Thyroid gland (tissue), 4 donors: ENCODE data around the gene EDC3. TPM values are rescaled to one million over a fixed set of nuclear protein-coding genes. Genes with fewer than 3 reads are reported as not detected.
"Not testable (repeated sequence)": the region's sequence is repeated elsewhere in the genome, so short reads cannot be mapped to it uniquely, and the experiment has no call there.

ENCODE experiments used
- DNase-seq, 2 donors: peaks; one replicate each; pipeline ENCODE4 v3.0.0-alpha.2; 2019
- H3K27ac ChIP-seq, 3 donors: fragments of 200-600 bp; sonication (generic); 1 replicate in 2 of 3; 2 replicates in 1 of 3; pipeline ENCODE4 v1.5.1; 2016 to 2019; ENCODE audit warnings: mild to moderate bottlenecking in 1 of 3, moderate library complexity in 1 of 3
- H3K27me3 ChIP-seq: fragments of 200-600 bp; sonication (generic); one replicate; pipeline ENCODE4 v1.5.1; 2019
- H3K36me3 ChIP-seq, 2 donors: fragments of 200-600 bp; sonication (generic); one replicate each; pipeline ENCODE4 v1.5.1; 2016 to 2019
- H3K4me1 ChIP-seq, 2 donors: fragments of 200-600 bp; sonication (generic); one replicate each; pipeline ENCODE4 v1.5.1; 2017 to 2019
- H3K4me3 ChIP-seq, 3 donors: fragments of 200-600 bp; sonication (generic); replicated peaks in 1 of 3; 1 replicate in 2 of 3; 2 replicates in 1 of 3; pipeline ENCODE4 v1.5.1; 2016; ENCODE audit warnings: mild to moderate bottlenecking in 1 of 3
- H3K9me3 ChIP-seq: fragments of 200-600 bp; sonication (generic); one replicate; pipeline ENCODE4 v1.5.1; 2017
- CTCF ChIP-seq, 6 experiments: fragments of 200-600 bp in 3 of 6; fragments of 450-650 bp in 3 of 6; sonication (generic) in 3 of 6; IDR thresholded peaks; one replicate each; pipeline ENCODE4 v1.5.1; 2016 to 2019; ENCODE audit warnings: antibody characterized with exemption in 6 of 6, mild to moderate bottlenecking in 2 of 6, inconsistent platforms in 1 of 6, moderate library complexity in 1 of 6
- POLR2A ChIP-seq, 2 donors: fragments of 450-650 bp; IDR thresholded peaks; one replicate each; pipeline ENCODE4 v1.6.1; 2017; ENCODE audit warnings: antibody characterized with exemption in 2 of 2, mild to moderate bottlenecking in 2 of 2, moderate library complexity in 1 of 2
- WGBS, 2 donors: methylation state at CpG; one replicate each; pipeline ENCODE4 v1.1.5; 2017; 5-methylcytosine and 5-hydroxymethylcytosine counted together
- intact Hi-C: fragments of 100-400 bp; cut with DNase I; formaldehyde crosslinking; loops from one replicate; pipeline ENCODE4 v1.15.1; 2023
- total RNA-seq, 4 donors: library from RNA; depleted of rRNA; stranded (reverse); fragments of >200 nt; gene quantifications; one replicate each; pipeline ENCODE4 v1.2.3, GENCODE V29; 2016

The EDC3 gene
- total RNA-seq, 4 donors from 2014 or later = 16.3 to 64.7 (median 25.7) TPM

- no peak for TF ChIP-seq POLR2A (IDR thresholded peaks at IDR 0.05)
- TF ChIP-seq CTCF (IDR thresholded peaks at IDR 0.05) = no peak
- H3K27ac ChIP-seq = peak overlapping the region; percentile 65 to 78 (median 65)
- H3K4me1 ChIP-seq = peaks cover 33% of the 10 kb centered on the region in 2 donors
- no peak for DNase-seq
- no peak overlapping the region for H3K4me3 ChIP-seq
- H3K27me3 ChIP-seq = no peaks in the 10 kb centered on the region
- WGBS, 2 donors = 84 to 85% methylated on average over 8 of the region's 8 CpGs
- no peaks in the 10 kb centered on the region for H3K9me3 ChIP-seq
- intact Hi-C loops = no loop called here
- no peaks in the 10 kb centered on the region for H3K36me3 ChIP-seq
These were observed 32.4 kb downstream of the EDC3 start for GRCh38 chr15:74663303-74664027.

GRCh38 chr15:74662064-74662860, 33.6 kb downstream of the EDC3 start:
- H3K4me1 ChIP-seq = peaks cover 40 to 44% of the 10 kb centered on the region in 2 donors
- H3K27ac ChIP-seq = peak overlapping the region; percentile 26 to 78 (median 65)
- H3K4me3 ChIP-seq = no peak overlapping the region
- no peaks in the 10 kb centered on the region for H3K36me3 ChIP-seq
- intact Hi-C loops = no loop called here
- TF ChIP-seq POLR2A (IDR thresholded peaks at IDR 0.05) (no peak), CTCF (IDR thresholded peaks at IDR 0.05) (no peak)
- H3K27me3 ChIP-seq = no peaks in the 10 kb centered on the region
- no peak for DNase-seq
- H3K9me3 ChIP-seq = no peaks in the 10 kb centered on the region
- 90 to 96% methylated on average over 4 of the region's 4 CpGs for WGBS, 2 donors

- H3K9me3 ChIP-seq, DNase-seq, H3K4me3 ChIP-seq, intact Hi-C loops, H3K27ac ChIP-seq, H3K36me3 ChIP-seq, H3K27me3 ChIP-seq: not testable (repeated sequence)
- peaks cover 44 to 53% of the 10 kb centered on the region in 2 donors for H3K4me1 ChIP-seq
- WGBS, 2 donors = 96 to 97% methylated on average over 8 of the region's 8 CpGs
These were observed 34.5 kb downstream of the EDC3 start for GRCh38 chr15:74661280-74661679.

GRCh38 chr15:74657846-74658245, 38.0 kb downstream of the EDC3 start:
- Histone ChIP-seq H3K36me3 (no peaks in the 10 kb centered on the region), H3K27me3 (no peaks in the 10 kb centered on the region), H3K4me3 (no peak overlapping the region), H3K4me1 (peaks cover 41 to 55% of the 10 kb centered on the region in 2 donors), H3K9me3 (no peaks in the 10 kb centered on the region), H3K27ac (peak overlapping the region in 2 of 3 donors; percentile 21 to 32)
- DNase-seq = no peak
- WGBS, 2 donors = 73 to 74% methylated on average over 3 of the region's 3 CpGs
- TF ChIP-seq CTCF (IDR thresholded peaks at IDR 0.05) (no peak), POLR2A (IDR thresholded peaks at IDR 0.05) (no peak)
- intact Hi-C loops = no loop called here

- peaks cover 42 to 58% of the 10 kb centered on the region in 2 donors for H3K4me1 ChIP-seq
- no peaks in the 10 kb centered on the region for H3K36me3 ChIP-seq
- H3K27ac ChIP-seq = no peak overlapping the region
- H3K4me3 ChIP-seq = no peak overlapping the region
- intact Hi-C loops = no loop called here
- no peaks in the 10 kb centered on the region for H3K27me3 ChIP-seq
- no peaks in the 10 kb centered on the region for H3K9me3 ChIP-seq
- 90 to 91% methylated on average over 3 to 6 of the region's 6 CpGs for WGBS, 2 donors
- no peak for DNase-seq
- TF ChIP-seq CTCF (IDR thresholded peaks at IDR 0.05) (no peak), POLR2A (IDR thresholded peaks at IDR 0.05) (no peak)
These were observed 38.8 kb downstream of the EDC3 start for GRCh38 chr15:74656935-74657535.
